ENCODE results near the gene RBM28. TPM values are rescaled to one million over a fixed set of nuclear protein-coding genes. Genes with fewer than 3 reads are reported as not detected.

The RBM28 gene
- total and polyA plus RNA-seq, 2 of the 8 experiments (the other 6 are each of a cell fraction or from before 2014, with no cell fraction given): 12.8 to 65.3 TPM

GRCh38 chr7:128323040-128323439 lies 20.7 kb downstream of the RBM28 start:
- Histone ChIP-seq H2BK12ac (ENCODE audit: low read depth, low read length) (no peak overlapping the region), H3K23me2 (ENCODE audit: low read depth, low read length) (no peaks in the 10 kb centered on the region), H2AFZ (ENCODE audit: low read length) (no peak overlapping the region), H3K56ac (replicated peaks; ENCODE audit: insufficient read length, low read depth, low read length) (no peak overlapping the region), H3K4me2 (ENCODE audit: insufficient read depth in 1 of 2, low read depth in 2 of 2, low read length in 2 of 2) (no peak overlapping the region), H2AK5ac (ENCODE audit: low read depth, low read length) (no peak overlapping the region), H4K8ac (ENCODE audit: extremely low read depth, insufficient read depth, low read length) (no peak overlapping the region), H3K27me3 (replicated peaks in 1 of 4; ENCODE audit: control insufficient read depth in 3 of 4, extremely low read depth in 1 of 4, insufficient read depth in 3 of 4, low read length in 3 of 4) (no peaks in the 10 kb centered on the region), H4K20me1 (replicated peaks in 1 of 2; ENCODE audit: control insufficient read depth in 1 of 2, insufficient read depth in 2 of 2, low read length in 2 of 2) (no peaks in the 10 kb centered on the region), H3K14ac (ENCODE audit: insufficient read length) (no peak overlapping the region), H3K23ac (ENCODE audit: insufficient read length) (no peak overlapping the region), H3K4me1 (replicated peaks in 1 of 4; ENCODE audit: control insufficient read depth in 3 of 4, insufficient read depth in 4 of 4, low read length in 3 of 4) (no peaks in the 10 kb centered on the region), H3K36me3 (ENCODE audit: control insufficient read depth in 2 of 4, insufficient read depth in 4 of 4, low read length in 3 of 4) (peaks cover 28 to 76% (median 50%) of the 10 kb centered on the region in 4 experiments), H3K4ac (replicated peaks; ENCODE audit: insufficient read length, low read depth, low read length) (no peak overlapping the region), H2BK20ac (ENCODE audit: low read length) (no peak overlapping the region), H3K9ac (replicated peaks in 1 of 4; ENCODE audit: extremely low read depth in 1 of 4, low read depth in 3 of 4, low read length in 3 of 4) (no peak overlapping the region), H3K18ac (ENCODE audit: extremely low read depth, low read length) (no peak overlapping the region), H4K91ac (replicated peaks; ENCODE audit: insufficient read length, low read length) (no peak overlapping the region), H2BK15ac (ENCODE audit: low read length) (no peak overlapping the region), H2BK120ac (replicated peaks; ENCODE audit: low read depth, low read length) (no peak overlapping the region), H3K79me1 (ENCODE audit: low read depth, low read length) (no peaks in the 10 kb centered on the region; the same call in 1 of the 2 replicates), H3K27ac (ENCODE audit: low read depth, low read length) (no peak overlapping the region), H3K79me2 (ENCODE audit: control insufficient read depth in 1 of 2, insufficient read depth in 2 of 2, low read length in 2 of 2) (no peaks in the 10 kb centered on the region), H4K5ac (ENCODE audit: insufficient read length, low read depth, low read length) (no peak overlapping the region), H3K9me3 (ENCODE audit: insufficient read depth in 2 of 2, low read depth in 1 of 2, low read length in 1 of 2) (no peaks in the 10 kb centered on the region), H3K4me3 (ENCODE audit: extremely low read depth in 1 of 4, insufficient read depth in 2 of 4, low read depth in 3 of 4, low read length in 4 of 4) (no peak overlapping the region), H2BK5ac (ENCODE audit: low read depth, low read length) (no peak overlapping the region)
- FAIRE-seq (no peak), DNase-seq (ENCODE audit: low read depth in 1 of 2, low spot score in 2 of 2) (no peak)
- ChIA-PET POLR2A (ENCODE audit: partially characterized antibody) (interaction anchor here (0.5 to 2.0 kb wide), 2 partner anchors 9 to 12 kb away, joined by 3 to 5 read pairs; no protein-coding TSS in a partner anchor), CTCF (ENCODE audit: partially characterized antibody) (interaction anchor here (0.7 to 5.0 kb wide), 11 partner anchors 12 to 113 kb away, joined by 3 to 22 read pairs (median 3); no protein-coding TSS in a partner anchor)
- no peak for TF ChIP-seq POLR2AphosphoS5 (IDR thresholded peaks at IDR 0.05; ENCODE audit: low read depth, low read length)
- TF ChIP-seq CBX8 (IDR thresholded peaks at IDR 0.05; ENCODE audit: borderline replicate concordance, low read depth, low read length): no peak
- TF ChIP-seq RNF2 (IDR thresholded peaks at IDR 0.05; ENCODE audit: borderline replicate concordance, low read depth, low read length, missing control alignments, poor library complexity, severe bottlenecking): no peak
- no peak for TF ChIP-seq RAD21 (IDR thresholded peaks at IDR 0.05 in 1 of 2, conservative IDR thresholded peaks at IDR 0.05 in 1 of 2; ENCODE audit: low read depth in 2 of 2, low read length in 2 of 2)
- TF ChIP-seq BCL11A (IDR thresholded peaks at IDR 0.05; ENCODE audit: low read depth in 2 of 2, low read length in 2 of 2): no peak
- TF ChIP-seq SRF (IDR thresholded peaks at IDR 0.05; ENCODE audit: low read depth, low read length): no peak
- TF ChIP-seq SP4 (IDR thresholded peaks at IDR 0.05; ENCODE audit: low read length): no peak
